Thoracic aorta (tissue), 2 donors: Measurements from ENCODE around the gene RFT1. TPM values are rescaled to one million over a fixed set of nuclear protein-coding genes. Genes with fewer than 3 reads are reported as not detected.

ENCODE experiments used
- ATAC-seq: fragments of 150-250 bp; one replicate; pipeline ENCODE4 v1.8.0; 2017; ENCODE audit warnings: low read depth; ENCODE audit not compliant: insufficient number of reproducible peaks, low FRiP score
- DNase-seq: peaks from one replicate; pipeline ENCODE4 v3.0.0-alpha.2; 2020; ENCODE audit warnings: low spot score
- H3K27ac ChIP-seq, 2 donors: fragments of 200-600 bp; sonication (generic); 1 replicate in 1 of 2; 2 replicates in 1 of 2; pipeline ENCODE4 v1.5.1; 2016; ENCODE audit warnings: mild to moderate bottlenecking in 2 of 2, moderate library complexity in 2 of 2
- H3K27me3 ChIP-seq: fragments of 200-600 bp; sonication (generic); replicated peaks from 2 replicates; pipeline ENCODE4 v1.6.0; 2016; ENCODE audit warnings: mild to moderate bottlenecking; ENCODE audit not compliant: insufficient read depth
- H3K36me3 ChIP-seq: fragments of 200-600 bp; sonication (generic); one replicate; pipeline ENCODE4 v1.5.1; 2016
- H3K4me1 ChIP-seq, 2 donors: fragments of 200-600 bp; sonication (generic); 1 replicate in 1 of 2; 2 replicates in 1 of 2; pipeline versions ENCODE4 v1.5.1 to v1.6.0; 2016; ENCODE audit warnings: low read depth in 2 of 2, mild to moderate bottlenecking in 1 of 2; ENCODE audit not compliant: control insufficient read depth in 1 of 2
- H3K4me3 ChIP-seq: fragments of 200-600 bp; sonication (generic); 2 replicates; pipeline ENCODE4 v1.5.1; 2016; ENCODE audit warnings: mild to moderate bottlenecking
- H3K9me3 ChIP-seq: fragments of 200-600 bp; sonication (generic); 2 replicates; pipeline ENCODE4 v1.5.1; 2016
- total RNA-seq, 2 donors: library from RNA; depleted of rRNA; stranded (reverse); fragments of >200 nt; gene quantifications; one replicate each; pipeline versions ENCODE4 v1.1.0 to v1.2.3, GENCODE V29; 2016
- TF ChIP-seq, protein P1 (sequence below): fragments of 200-600 bp; sonication (generic); IDR thresholded peaks from one replicate; pipeline ENCODE4 v1.5.1; 2019; ENCODE audit warnings: antibody characterized with exemption

The RFT1 gene
- total RNA-seq, 2 donors from 2014 or later: 7.0 to 17.6 TPM

DNA sequence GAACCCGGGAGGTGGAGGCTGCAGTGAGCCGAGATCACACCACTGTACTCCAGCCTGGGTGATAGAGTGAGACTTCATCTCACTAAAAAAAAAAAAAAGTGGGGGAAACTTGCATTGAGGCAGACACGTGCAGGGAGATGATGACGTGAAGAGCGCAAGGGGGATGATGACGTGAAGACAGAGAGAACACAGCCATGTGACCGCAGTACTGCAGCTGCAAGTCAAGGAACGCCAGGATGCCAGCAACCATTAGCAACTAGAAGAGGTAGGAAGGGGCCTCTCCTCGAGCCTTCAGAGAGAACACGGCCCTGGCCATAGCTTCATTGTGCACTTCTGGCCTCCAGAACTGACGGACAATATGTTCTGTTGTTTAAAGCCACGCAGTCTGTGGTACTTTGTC lies 28.3 kb downstream of the RFT1 start:
- H3K27me3 ChIP-seq: no peaks in the 10 kb centered on the region
- DNase-seq (no peak), ATAC-seq (no peak)
- no peaks in the 10 kb centered on the region for H3K9me3 ChIP-seq
- H3K36me3 ChIP-seq: peaks cover 25% of the 10 kb centered on the region
- no peak overlapping the region for H3K4me3 ChIP-seq
- H3K27ac ChIP-seq: no peak overlapping the region
- TF ChIP-seq, protein P1, sequence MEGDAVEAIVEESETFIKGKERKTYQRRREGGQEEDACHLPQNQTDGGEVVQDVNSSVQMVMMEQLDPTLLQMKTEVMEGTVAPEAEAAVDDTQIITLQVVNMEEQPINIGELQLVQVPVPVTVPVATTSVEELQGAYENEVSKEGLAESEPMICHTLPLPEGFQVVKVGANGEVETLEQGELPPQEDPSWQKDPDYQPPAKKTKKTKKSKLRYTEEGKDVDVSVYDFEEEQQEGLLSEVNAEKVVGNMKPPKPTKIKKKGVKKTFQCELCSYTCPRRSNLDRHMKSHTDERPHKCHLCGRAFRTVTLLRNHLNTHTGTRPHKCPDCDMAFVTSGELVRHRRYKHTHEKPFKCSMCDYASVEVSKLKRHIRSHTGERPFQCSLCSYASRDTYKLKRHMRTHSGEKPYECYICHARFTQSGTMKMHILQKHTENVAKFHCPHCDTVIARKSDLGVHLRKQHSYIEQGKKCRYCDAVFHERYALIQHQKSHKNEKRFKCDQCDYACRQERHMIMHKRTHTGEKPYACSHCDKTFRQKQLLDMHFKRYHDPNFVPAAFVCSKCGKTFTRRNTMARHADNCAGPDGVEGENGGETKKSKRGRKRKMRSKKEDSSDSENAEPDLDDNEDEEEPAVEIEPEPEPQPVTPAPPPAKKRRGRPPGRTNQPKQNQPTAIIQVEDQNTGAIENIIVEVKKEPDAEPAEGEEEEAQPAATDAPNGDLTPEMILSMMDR: no peak
- H3K4me1 ChIP-seq: peaks cover 0 to 4% of the 10 kb centered on the region in 2 donors

DNA sequence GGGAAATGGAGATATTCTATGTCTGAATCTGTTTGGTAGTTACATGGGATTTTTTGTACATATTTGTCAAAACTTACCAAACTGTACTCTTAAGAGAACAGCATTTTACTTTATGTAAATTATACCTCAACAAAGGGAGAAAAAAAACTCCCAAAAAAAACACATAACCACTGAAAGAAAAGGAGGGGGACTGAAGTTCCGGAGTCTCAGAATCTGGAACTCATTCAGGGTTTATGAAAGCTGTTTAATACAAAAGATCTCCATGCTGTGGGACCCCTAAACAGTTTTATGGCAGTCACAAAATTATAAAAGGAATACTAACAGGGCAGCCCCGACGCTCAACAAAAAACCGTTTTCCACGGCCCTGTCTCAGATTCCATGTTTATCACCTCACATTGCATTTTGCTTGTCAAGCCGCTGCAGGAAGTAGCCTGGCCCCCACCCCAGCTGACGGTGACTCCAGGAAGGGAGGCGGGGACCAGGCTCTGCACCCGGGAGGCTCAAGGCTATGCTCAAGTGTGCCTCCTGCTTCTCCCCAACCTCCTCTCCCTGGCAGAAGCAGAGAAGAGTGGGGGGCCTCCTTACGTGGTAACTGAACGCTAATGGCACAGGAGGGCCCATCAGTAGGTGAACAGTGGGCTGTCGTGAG lies 29.3 kb downstream of the RFT1 start:
- ATAC-seq (no peak), DNase-seq (no peak)
- Histone ChIP-seq H3K27ac (no peak overlapping the region), H3K36me3 (peaks cover 25% of the 10 kb centered on the region), H3K4me3 (no peak overlapping the region), H3K4me1 (peaks cover 0 to 4% of the 10 kb centered on the region in 2 donors), H3K27me3 (no peaks in the 10 kb centered on the region), H3K9me3 (no peaks in the 10 kb centered on the region)
- TF ChIP-seq, protein P1: no peak

- H3K36me3 ChIP-seq: peaks cover 21% of the 10 kb centered on the region
- no peak for DNase-seq
These were observed 32.3 kb downstream of the RFT1 start for GRCh38 chr3:53097887-53098286.

DNA sequence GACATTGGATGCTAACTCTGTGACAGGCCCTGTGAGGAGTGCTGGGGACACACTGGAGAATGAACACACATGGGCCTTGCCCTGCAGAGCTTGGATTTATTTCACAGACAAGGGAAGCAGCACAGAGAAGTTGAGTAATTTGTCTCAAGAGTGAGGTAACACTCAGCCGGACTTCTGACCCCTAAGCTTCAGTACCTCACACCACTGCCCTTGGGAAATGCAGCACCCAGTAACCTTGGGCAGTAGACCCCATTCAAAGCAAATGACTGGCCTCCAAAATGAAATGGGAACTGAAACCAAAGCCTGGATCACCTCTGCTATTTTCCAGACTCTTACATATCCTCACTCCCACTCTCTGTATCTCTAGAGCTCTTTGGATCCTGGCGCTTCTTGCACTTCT lies 37.3 kb downstream of the RFT1 start:
- no peaks in the 10 kb centered on the region for H3K27me3 ChIP-seq
- H3K36me3 ChIP-seq: peaks cover 29% of the 10 kb centered on the region
- no peaks in the 10 kb centered on the region for H3K9me3 ChIP-seq
- TF ChIP-seq, protein P1: no peak
- DNase-seq (no peak), ATAC-seq (no peak)
- H3K27ac ChIP-seq: no peak overlapping the region
- no peak overlapping the region for H3K4me3 ChIP-seq
- no peaks in the 10 kb centered on the region for H3K4me1 ChIP-seq

More at GRCh38 chr3:53097887-53098286, 32.3 kb downstream of the RFT1 start:
- no peaks in the 10 kb centered on the region for H3K9me3 ChIP-seq
- no peak for ATAC-seq
- no peak overlapping the region for H3K4me3 ChIP-seq
- H3K4me1 ChIP-seq: no peaks in the 10 kb centered on the region
- H3K27ac ChIP-seq: no peak overlapping the region
- TF ChIP-seq, protein P1: no peak
- H3K27me3 ChIP-seq: no peaks in the 10 kb centered on the region

DNA sequence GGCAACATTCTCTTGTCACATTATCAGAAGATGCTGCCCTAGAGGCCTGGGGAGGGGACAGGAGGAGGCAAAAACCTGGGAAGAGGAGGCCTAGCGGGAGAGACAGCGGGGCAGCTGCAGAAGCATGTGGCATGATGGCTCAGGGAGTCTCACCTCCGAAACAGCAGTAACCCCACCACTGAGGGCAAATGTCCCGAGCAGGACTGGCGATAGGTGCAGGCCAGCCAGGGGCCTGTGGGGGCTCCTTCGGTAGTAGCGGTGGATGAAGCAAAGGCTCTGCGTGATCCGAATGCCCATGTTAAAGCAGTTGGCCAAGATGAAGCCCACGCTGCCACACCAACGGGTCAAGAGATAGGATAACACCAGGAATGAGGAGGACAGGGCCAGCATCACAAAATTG lies 38.0 kb downstream of the RFT1 start:
- Histone ChIP-seq H3K4me3 (no peak overlapping the region), H3K9me3 (no peaks in the 10 kb centered on the region), H3K27me3 (no peaks in the 10 kb centered on the region), H3K4me1 (no peaks in the 10 kb centered on the region), H3K36me3 (peaks cover 29% of the 10 kb centered on the region), H3K27ac (no peak overlapping the region)
- TF ChIP-seq, protein P1: no peak
- ATAC-seq: no peak
- DNase-seq: no peak
